HepG2 (cell line): ENCODE results near the gene NGDN. TPM values are rescaled to one million over a fixed set of nuclear protein-coding genes. Genes with fewer than 3 reads are reported as not detected.

Experiments used
- ATAC-seq: fragments of 200-7000 bp; cut with Tn5 transposase; 3 replicates; pipeline ENCODE4 v1.9.1; 2020; ENCODE audit warnings: mild to moderate bottlenecking, moderate library complexity
- BruUV-seq: library from RNA; stranded (reverse); fragments of 400-500 nt; replicated peaks from 2 replicates; lab custom pipeline; 2021; lab: Mats Ljungman, UMichigan
- CTCF ChIA-PET: fragments of 300-600 bp; formaldehyde crosslinking; extraction: SDS; loops from one replicate; lab custom pipeline; 2021; ENCODE audit warnings: low total read pairs, inconsistent platforms, low intra/inter-chr PET ratio; lab: Yijun Ruan, JAX
- POLR2A ChIA-PET: fragments of 350-600 bp; sonication (Branson Sonifier 250); formaldehyde crosslinking; loops from one replicate; lab custom pipeline; 2020; ENCODE audit warnings: antibody characterized with exemption, inconsistent platforms; lab: Yijun Ruan, JAX
- DNase-seq: peaks from one replicate; pipeline ENCODE4 v3.0.0-alpha.2; 2015; ENCODE audit warnings: low spot score
- FAIRE-seq: peaks from 3 replicates; lab custom pipeline; 2011; peaks lifted over from hg19 to GRCh38; lab: Jason Lieb, UNC
- H2AFZ ChIP-seq: one replicate; pipeline ENCODE4 v1.6.1; 2011; ENCODE audit warnings: low read length, inconsistent platforms
- H3K27ac ChIP-seq: fragments of 300-600 bp; 3 replicates; pipeline ENCODE4 v1.8.0; 2011; ENCODE audit warnings: mixed run types, mild to moderate bottlenecking, mixed read lengths, low read length, inconsistent platforms; ENCODE audit not compliant: insufficient read depth; ENCODE audit errors: extremely low read length
- H3K27me3 ChIP-seq, 2 experiments: fragments of 200-600 bp in 1 of 2; 2 replicates in 1 of 2; 3 replicates in 1 of 2; pipeline versions ENCODE4 v1.6.0 to v1.8.0; 2011; ENCODE audit warnings: low read length in 2 of 2, mild to moderate bottlenecking in 2 of 2, moderate library complexity in 2 of 2, inconsistent platforms in 1 of 2; ENCODE audit not compliant: insufficient read depth in 2 of 2, control insufficient read depth in 1 of 2
- H3K36me3 ChIP-seq, 2 experiments: fragments of 200-600 bp in 1 of 2; replicated peaks in 1 of 2; 2 replicates in 1 of 2; 3 replicates in 1 of 2; pipeline versions ENCODE4 v1.5.1 to v1.8.0; 2011; ENCODE audit warnings: low read length in 2 of 2, inconsistent platforms in 1 of 2; ENCODE audit not compliant: insufficient read depth in 2 of 2, control insufficient read depth in 1 of 2
- H3K4me1 ChIP-seq: 2 replicates; pipeline ENCODE4 v1.5.1; 2012; ENCODE audit warnings: low read length, inconsistent platforms; ENCODE audit not compliant: insufficient read depth
- H3K4me2 ChIP-seq: 2 replicates; pipeline ENCODE4 v1.6.0; 2011; ENCODE audit warnings: low read depth, low read length, inconsistent platforms
- H3K4me3 ChIP-seq, 3 experiments: fragments of 200-600 bp in 1 of 3; sonication (generic), shearing (Covaris generic) in 1 of 3; replicated peaks in 1 of 3; 2 replicates each; pipeline ENCODE4 v1.5.1; 2011 to 2016; ENCODE audit warnings: low read length in 3 of 3, inconsistent platforms in 2 of 3, low read depth in 2 of 3, mild to moderate bottlenecking in 2 of 3, control low read depth in 1 of 3, mixed read lengths in 1 of 3; ENCODE audit not compliant: insufficient read depth in 1 of 3
- H3K79me2 ChIP-seq: one replicate; pipeline ENCODE4 v1.6.1; 2011; ENCODE audit warnings: low read length, inconsistent platforms; ENCODE audit not compliant: insufficient read depth
- H3K9ac ChIP-seq: 2 replicates; pipeline ENCODE4 v1.6.0; 2011; ENCODE audit warnings: mild to moderate bottlenecking, low read depth, low read length, inconsistent platforms; ENCODE audit not compliant: insufficient read depth
- H3K9me3 ChIP-seq: 2 replicates; pipeline ENCODE4 v1.5.1; 2012; ENCODE audit warnings: mild to moderate bottlenecking, low read length
- H4K20me1 ChIP-seq: 2 replicates; pipeline ENCODE4 v1.6.0; 2011; ENCODE audit warnings: inconsistent platforms, mild to moderate bottlenecking, low read length, moderate library complexity; ENCODE audit not compliant: insufficient read depth
- CENPBD1 ChIP-seq: sonication (generic); formaldehyde crosslinking; IDR thresholded peaks from 2 replicates; pipeline ENCODE4 v1.8.0; 2022; ENCODE audit warnings: missing genetic modification reagents, low read depth, mild to moderate bottlenecking, borderline replicate concordance
- GATAD2A ChIP-seq: IDR thresholded peaks from 2 replicates; pipeline ENCODE4 v1.6.1; 2016
- HNF4G ChIP-seq, 2 experiments: sonication (generic) in 1 of 2; formaldehyde crosslinking in 1 of 2; IDR thresholded peaks; 2 replicates each; pipeline versions ENCODE4 v1.4.0 to v1.6.1; 2011 to 2020; ENCODE audit warnings: borderline replicate concordance in 2 of 2, low read depth in 2 of 2, mild to moderate bottlenecking in 2 of 2, low read length in 1 of 2, missing genetic modification reagents in 1 of 2, moderate library complexity in 1 of 2
- JUND ChIP-seq: sonication (generic); formaldehyde crosslinking; IDR thresholded peaks from 2 replicates; pipeline ENCODE4 v1.8.0; 2022; ENCODE audit warnings: mild to moderate bottlenecking, missing genetic modification reagents
- MIER3 ChIP-seq: IDR thresholded peaks from 2 replicates; pipeline ENCODE4 v1.6.1; 2016; ENCODE audit warnings: missing compliant biosample characterization, borderline replicate concordance
- MLX ChIP-seq: IDR thresholded peaks from 2 replicates; pipeline ENCODE4 v1.6.1; 2016
- NONO ChIP-seq, 2 experiments: fragments of 450-650 bp in 1 of 2; sonication (generic) in 1 of 2; formaldehyde crosslinking in 1 of 2; IDR thresholded peaks in 1 of 2; conservative IDR thresholded peaks in 1 of 2; 2 replicates each; pipeline versions ENCODE4 v1.6.1 to v1.8.0; 2017 to 2022; ENCODE audit warnings: mild to moderate bottlenecking in 1 of 2, missing genetic modification reagents in 1 of 2, moderate library complexity in 1 of 2
- SMAD9 ChIP-seq: sonication (generic); formaldehyde crosslinking; IDR thresholded peaks from 2 replicates; pipeline ENCODE4 v1.5.1; 2020; ENCODE audit warnings: mild to moderate bottlenecking, missing genetic modification reagents
- TEAD3 ChIP-seq: optimal IDR thresholded peaks from 2 replicates; pipeline ENCODE3; 2016; ENCODE audit warnings: borderline replicate concordance
- WIZ ChIP-seq: sonication (generic); formaldehyde crosslinking; IDR thresholded peaks from 2 replicates; pipeline ENCODE4 v1.5.1; 2020; ENCODE audit warnings: mild to moderate bottlenecking, missing genetic modification reagents
- ZBTB14 ChIP-seq: sonication (generic); formaldehyde crosslinking; IDR thresholded peaks from 2 replicates; pipeline ENCODE4 v1.4.0; 2020; ENCODE audit warnings: missing genetic modification reagents
- ZNF280B ChIP-seq: sonication (generic); formaldehyde crosslinking; IDR thresholded peaks from 2 replicates; pipeline ENCODE4 v1.5.0; 2020; ENCODE audit warnings: missing genetic modification reagents, mild to moderate bottlenecking, borderline replicate concordance
- ZNF569 ChIP-seq: sonication (generic); formaldehyde crosslinking; IDR thresholded peaks from 2 replicates; pipeline ENCODE4 v1.5.0; 2020; ENCODE audit warnings: mild to moderate bottlenecking, missing genetic modification reagents, moderate library complexity, borderline replicate concordance
- ZNF572 ChIP-seq: sonication (generic); formaldehyde crosslinking; IDR thresholded peaks from 2 replicates; pipeline ENCODE4 v1.5.1; 2020; ENCODE audit warnings: mild to moderate bottlenecking, missing genetic modification reagents
- ZNF883 ChIP-seq: sonication (generic); formaldehyde crosslinking; IDR thresholded peaks from 2 replicates; pipeline ENCODE4 v1.5.1; 2020; ENCODE audit warnings: mild to moderate bottlenecking, missing genetic modification reagents; ENCODE audit errors: not compliant biosample characterization
- WGBS: methylation state at CpG from one replicate; pipeline ENCODE4 v1.1.6; 2017; ENCODE audit warnings: low lambda C conversion rate; 5-methylcytosine and 5-hydroxymethylcytosine counted together
- in situ Hi-C: cut with HindIII; loops from 2 replicates; pipeline ENCODE4 v1.10.0; 2017; ENCODE audit warnings: low pct_unique_long_range_greater_than_20kb; ENCODE audit not compliant: extremely low pct_ligation_motif_present
- intact Hi-C: fragments of 100-400 bp; cut with micrococcal nuclease; formaldehyde crosslinking; loops from one replicate; pipeline ENCODE4 v1.10.0; 2022; ENCODE audit not compliant: unreplicated experiment
- polyA plus RNA-seq, 8 experiments: library from polyadenylated mRNA; depleted of rRNA in 3 of 8; stranded (reverse) in 7 of 8; unstranded in 1 of 8; fragments of >200 nt; fragmentation: Illumina TruSeq in 4 of 8; extraction: Trizol in 4 of 8; gene quantifications; 2 replicates each; pipeline versions ENCODE4 v1.2.1 to v1.2.3, GENCODE V29; 2011 to 2016; ENCODE audit warnings: low read depth in 4 of 8, missing spikeins in 1 of 8, mixed read lengths in 1 of 8; ENCODE audit not compliant: insufficient read depth in 1 of 8
- total RNA-seq, 5 experiments: library from RNA; depleted of rRNA; stranded (reverse); fragments of >200 nt; fragmentation: Illumina TruSeq; extraction: Trizol; gene quantifications; 2 replicates each; pipeline ENCODE4 v1.2.3, GENCODE V29; 2016; ENCODE audit warnings: low read depth in 1 of 5

NGDN gene
- total and polyA plus RNA-seq, 2 of the 13 experiments (the other 11 are each of a cell fraction or from before 2014, with no cell fraction given): 154 to 216 TPM

GRCh38 chr14:23447361-23448350 is 21.8 kb upstream of the NGDN start (continued):
- TF ChIP-seq GATAD2A (CRISPR knock-in tag) (0 out of 2 replicates have a peak, but pooled peaks have one; percentile 31), HNF4G (IDR thresholded peaks at IDR 0.05; ENCODE audit: borderline replicate concordance, low read depth, low read length) (peak; percentile 44; the same call in 1 of the 2 replicates), HNF4G (CRISPR knock-in tag; IDR thresholded peaks at IDR 0.05; ENCODE audit: borderline replicate concordance, low read depth) (no peak), TEAD3 (peak; percentile 13)
- TF ChIP-seq, all 625 proteins: peak for 13

- 3% methylated on average over 1 of the region's 1 CpG for WGBS
- H3K9me3 ChIP-seq: no peaks in the 10 kb centered on the region
- H3K27me3 ChIP-seq: 0 out of 5 replicates have a peak, but pooled peaks cover 0 to 4% of the 10 kb centered on the region in 2 experiments
- ATAC-seq: no peak; the same call in 2 of the 3 replicates
- no peak overlapping the region for H2AFZ ChIP-seq
- DNase-seq: no peak
- ChIA-PET POLR2A (interaction anchor here (0.9 kb wide), 1 partner anchor 164 kb away, joined by 3 read pairs; the partner anchor contains the start of gene HOMEZ), CTCF (no interaction called here)
- no peaks in the 10 kb centered on the region for H3K36me3 ChIP-seq
- no peak for FAIRE-seq
- H3K4me2 ChIP-seq: no peak overlapping the region
- in situ Hi-C loops: no loop called here
- no peaks in the 10 kb centered on the region for H3K79me2 ChIP-seq
- no peak overlapping the region for H3K9ac ChIP-seq
- intact Hi-C loops: no loop called here
- no peak for TF ChIP-seq SMAD9 (CRISPR knock-in tag)
- TF ChIP-seq ZBTB14 (CRISPR knock-in tag): no peak
- no peak for TF ChIP-seq WIZ (CRISPR knock-in tag)
- TF ChIP-seq ZNF569 (CRISPR knock-in tag): no peak
- TF ChIP-seq MLX (CRISPR knock-in tag): no peak
- TF ChIP-seq CENPBD1 (CRISPR knock-in tag): no peak
- TF ChIP-seq JUND: no peak
- no peak for TF ChIP-seq NONO (IDR thresholded peaks at IDR 0.05)
- TF ChIP-seq NONO (CRISPR knock-in tag; conservative IDR thresholded peaks at IDR 0.05): no peak
- TF ChIP-seq MIER3 (CRISPR knock-in tag): no peak
- TF ChIP-seq ZNF883: no peak
- no peak for TF ChIP-seq ZNF572 (CRISPR knock-in tag)
- TF ChIP-seq ZNF280B (CRISPR knock-in tag): no peak
- no peak overlapping the region for H3K27ac ChIP-seq
- peaks cover 20% of the 10 kb centered on the region for H3K4me1 ChIP-seq
- no peaks in the 10 kb centered on the region for H4K20me1 ChIP-seq
- no peak overlapping the region for H3K4me3 ChIP-seq
- no TSS peak for BruUV-seq
Observed at GRCh38 chr14:23449314-23449713, 20.2 kb upstream of the NGDN start.
